Putamen (tissue), 1 donor: ENCODE data around the gene AGMO.

Source experiments
- DNase-seq: peaks from one replicate; pipeline ENCODE4 v3.0.0-alpha.2; 2016; ENCODE audit warnings: low spot score

Gene AGMO

DNA sequence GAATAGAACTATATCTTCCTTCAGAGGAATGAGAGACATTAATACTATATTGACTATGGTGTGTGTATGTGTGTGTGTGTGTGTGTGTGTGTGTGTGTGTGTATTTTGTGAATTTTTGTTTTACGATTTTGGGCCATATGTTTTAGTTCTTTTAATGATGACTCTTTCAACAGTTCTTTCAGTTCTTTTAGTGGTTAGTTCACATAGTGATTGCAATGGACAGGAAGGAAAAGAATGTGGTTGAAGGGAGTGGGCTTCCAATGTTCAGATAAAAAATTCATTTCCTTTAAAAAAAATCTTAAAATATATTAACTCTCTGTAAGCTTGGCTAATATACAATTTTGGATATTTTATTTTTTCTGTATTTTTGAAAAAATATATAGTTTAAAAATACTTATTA, 343.6 kb downstream of the AGMO start:
- DNase-seq = no peak

DNA sequence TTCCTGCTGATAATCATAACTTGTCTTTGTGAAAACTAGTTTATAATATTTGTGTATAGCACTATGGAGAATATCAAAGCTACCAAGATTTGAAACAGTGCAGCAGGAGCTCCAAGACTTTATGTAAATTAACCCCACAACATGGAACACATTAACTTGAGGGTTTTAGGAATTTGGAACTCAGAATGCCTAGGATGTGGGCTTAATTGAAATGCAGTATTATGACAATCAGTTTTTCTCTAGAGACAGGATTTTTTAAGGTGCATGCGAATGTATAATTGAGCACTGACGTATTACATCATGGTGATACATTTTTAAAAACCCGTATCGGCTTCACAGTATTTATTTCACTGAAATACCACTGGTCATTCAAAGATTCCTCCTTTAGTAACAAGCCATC, 346.2 kb downstream of the AGMO start:
- DNase-seq = peak; percentile 8

DNA sequence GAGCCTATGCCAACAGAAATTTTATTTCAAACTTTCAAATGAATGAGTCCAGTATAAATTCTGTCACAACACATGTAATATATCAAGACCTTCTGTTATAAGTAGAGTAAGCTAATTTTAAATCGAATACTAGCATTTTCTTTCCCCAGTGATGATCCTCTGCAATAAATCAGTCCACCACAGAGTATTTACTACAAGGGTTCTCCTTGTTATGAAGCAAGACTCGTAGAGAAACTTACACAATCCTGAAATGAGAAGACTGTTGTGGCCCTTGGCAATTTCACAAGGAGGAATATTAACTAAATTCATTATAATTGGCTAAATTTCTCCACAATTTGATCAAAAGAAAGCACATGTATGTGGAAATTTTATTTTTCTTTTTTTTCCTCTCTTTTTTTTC, 346.8 kb downstream of the AGMO start:
- no peak for DNase-seq

- DNase-seq = no peak
Observed at GRCh38 chr7:15213093-15213492, 348.7 kb downstream of the AGMO start.

DNA sequence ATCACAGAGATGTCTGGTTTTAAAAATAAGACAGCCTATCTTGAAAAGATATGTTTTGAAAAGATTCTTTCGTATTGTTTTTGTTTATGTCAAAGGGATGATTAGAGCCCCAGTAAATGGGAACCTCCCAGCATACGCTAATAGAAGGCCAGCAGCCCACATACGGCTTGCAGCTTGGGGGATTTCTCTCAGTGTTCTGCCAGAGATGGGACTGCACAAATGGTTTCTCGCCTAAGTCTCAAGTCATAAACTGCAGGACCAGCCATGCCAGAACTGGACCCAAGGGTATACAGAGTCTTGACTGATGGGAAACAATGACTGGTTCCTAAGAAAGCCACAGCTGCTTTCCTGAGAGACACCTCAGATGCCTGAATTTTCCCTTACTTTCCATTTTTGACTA, 352.4 kb downstream of the AGMO start:
- no peak for DNase-seq

GRCh38 chr7:15204421-15204820, 357.4 kb downstream of the AGMO start:
- DNase-seq = no peak

DNA sequence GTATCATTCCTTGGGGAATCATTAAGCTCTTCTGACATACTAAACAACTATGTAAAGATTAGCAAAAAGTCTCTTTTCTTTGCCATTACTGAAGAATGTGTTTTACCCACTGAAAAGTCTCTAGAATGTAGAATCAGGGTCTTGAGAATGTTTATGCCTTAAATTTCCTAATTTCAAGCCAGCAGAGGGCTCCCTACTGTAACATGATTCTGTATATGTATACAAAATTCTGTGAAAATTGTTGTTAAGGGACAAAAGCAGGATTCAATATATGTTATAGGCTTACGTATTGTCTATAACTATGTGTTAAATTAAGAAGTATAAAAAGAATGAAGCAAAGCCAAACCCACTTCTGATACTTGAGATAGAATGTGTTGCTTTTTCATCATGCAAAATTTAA, 362.3 kb downstream of the AGMO start:
- DNase-seq = no peak

- no peak for DNase-seq
Observed at GRCh38 chr7:15197042-15197977, 364.5 kb downstream of the AGMO start.

GRCh38 chr7:15178065-15178464, 383.8 kb downstream of the AGMO start:
- no peak for DNase-seq

GRCh38 chr7:15176089-15176488, 385.7 kb downstream of the AGMO start:
- no peak for DNase-seq

GRCh38 chr7:15175152-15175551, 386.7 kb downstream of the AGMO start:
- no peak for DNase-seq

DNA sequence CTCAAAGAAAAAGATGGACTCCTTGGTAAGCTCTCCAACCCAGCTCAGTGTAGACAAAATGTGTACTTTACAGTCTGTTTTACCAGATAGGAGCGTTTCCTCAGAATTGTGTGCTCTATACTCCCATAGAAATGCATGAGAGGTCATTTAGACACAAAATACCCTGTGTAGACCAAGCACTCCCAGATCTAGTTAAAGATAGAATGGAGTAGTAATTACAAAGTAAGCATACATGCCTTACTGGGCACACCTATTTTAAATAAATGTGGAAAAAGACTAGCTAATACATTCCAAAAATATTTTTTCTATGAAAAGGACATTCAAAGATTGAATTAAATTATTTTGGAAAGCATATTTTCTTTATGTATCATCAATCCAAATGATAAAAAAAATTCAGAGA, 387.3 kb downstream of the AGMO start:
- no peak for DNase-seq

DNA sequence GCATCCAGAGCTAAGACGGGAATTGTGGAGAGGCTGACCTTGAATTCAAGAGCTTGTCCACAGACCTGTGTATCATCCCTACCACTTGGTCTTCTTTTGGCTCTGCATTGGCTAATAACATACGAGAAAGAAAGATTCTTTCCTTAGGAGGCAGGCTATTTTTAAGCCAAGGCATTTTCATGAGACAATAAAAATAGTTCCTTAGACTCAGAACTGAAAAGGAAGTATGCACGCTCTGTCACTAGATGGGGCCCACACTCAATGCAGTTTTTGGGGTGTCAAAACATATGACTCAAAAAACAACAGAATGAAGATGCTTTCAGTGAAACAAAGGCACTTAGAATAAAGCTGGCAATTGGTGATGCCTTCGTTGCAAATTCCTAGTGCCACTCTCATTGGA, 393.3 kb downstream of the AGMO start:
- no peak for DNase-seq

GRCh38 chr7:15167912-15168311, 393.9 kb downstream of the AGMO start:
- no peak for DNase-seq

DNA sequence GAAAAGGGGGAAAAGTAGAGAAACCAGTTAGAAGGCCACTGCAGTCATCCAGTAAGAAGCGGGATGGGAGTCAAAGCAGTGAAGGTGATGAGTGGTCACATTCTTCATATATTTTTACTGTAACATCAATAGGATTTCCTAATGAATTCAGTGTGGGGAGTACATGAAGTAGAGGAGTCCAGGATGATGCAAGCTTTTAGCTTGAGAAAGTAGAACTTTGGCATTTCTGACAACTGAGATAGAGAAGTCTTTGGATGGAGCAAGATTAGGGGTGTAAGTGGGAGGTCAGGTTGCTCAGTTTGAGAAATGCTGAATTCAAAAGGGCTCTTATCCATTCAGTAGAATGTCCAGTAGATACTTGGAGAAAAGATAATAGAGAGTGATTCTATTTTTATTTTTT, 395.2 kb downstream of the AGMO start:
- no peak for DNase-seq

- no peak for DNase-seq
Observed at GRCh38 chr7:15159261-15159660, 402.6 kb downstream of the AGMO start.

DNA sequence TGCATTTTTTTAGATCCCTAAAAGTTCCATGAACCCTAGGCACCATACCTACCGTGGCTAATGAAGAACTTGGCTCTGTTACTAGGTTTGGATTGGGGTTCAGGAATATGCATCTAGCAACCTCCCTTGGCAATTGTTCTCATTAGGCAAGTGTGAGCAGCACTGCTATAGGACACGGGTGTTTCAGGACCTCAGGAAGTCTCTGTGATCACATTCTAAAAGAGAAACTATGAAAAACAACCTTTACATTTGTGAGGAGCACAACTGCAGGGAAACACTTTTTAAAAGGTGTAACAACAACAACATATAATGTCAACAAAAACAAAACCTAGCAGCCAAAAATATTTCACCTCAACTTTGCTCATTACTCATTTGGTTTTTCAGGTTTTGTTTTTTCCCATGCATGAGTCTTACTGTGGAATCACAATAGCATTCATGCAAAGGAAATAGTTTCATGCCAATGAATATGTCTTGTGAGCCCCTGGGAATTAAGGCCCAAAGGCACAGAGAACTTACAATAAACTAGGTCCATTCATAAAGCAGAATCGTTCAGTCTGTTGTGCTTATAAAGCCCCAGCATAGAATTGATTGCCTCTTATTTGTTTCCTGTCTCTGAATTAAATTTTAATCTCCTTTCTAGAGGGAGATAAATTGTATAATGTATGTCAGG, 403.5 kb downstream of the AGMO start:
- no peak for DNase-seq
